ENCODE measurements around the gene FANCC. TPM values are rescaled to one million over a fixed set of nuclear protein-coding genes. Genes with fewer than 3 reads are reported as not detected.

The FANCC gene
- total RNA-seq, 1 experiment from 2014 or later = 25.3 TPM

- no peak overlapping the region for H3K4me3 ChIP-seq (ENCODE audit: low read depth, low read length, poor library complexity, severe bottlenecking)
- CTCF ChIA-PET = no interaction called here
- no peak overlapping the region for H3K27ac ChIP-seq (ENCODE audit: low read depth, low read length, poor library complexity, severe bottlenecking)
- no peaks in the 10 kb centered on the region for H3K27me3 ChIP-seq (replicated peaks; ENCODE audit: insufficient read depth, low read depth, low read length, poor library complexity)
- H3K36me3 ChIP-seq (ENCODE audit: insufficient read depth, low read length, poor library complexity, severe bottlenecking) = no peaks in the 10 kb centered on the region
- POLR2A ChIA-PET (ENCODE audit: low non-redundant PET) = no interaction called here
- H3K9me3 ChIP-seq (ENCODE audit: low read depth, low read length, poor library complexity, severe bottlenecking) = no peaks in the 10 kb centered on the region
- no TSS peak for BruUV-seq (replicated peaks)
- no peak for DNase-seq (ENCODE audit: low spot score)
- intact Hi-C loops (cut with micrococcal nuclease; ENCODE audit: unreplicated experiment) = no loop called here
- TF ChIP-seq EZH2 (IDR thresholded peaks at IDR 0.05; ENCODE audit: borderline replicate concordance, low read depth, low read length, poor library complexity, severe bottlenecking) = no peak
- no peak for TF ChIP-seq CTCF (conservative IDR thresholded peaks at IDR 0.05; ENCODE audit: low read depth, low read length)
- no peaks in the 10 kb centered on the region for H3K4me1 ChIP-seq (ENCODE audit: insufficient read depth, low read length, poor library complexity, severe bottlenecking)
These were observed 90.6 kb downstream of the FANCC start for GRCh38 chr9:95226921-95227320.

DNA sequence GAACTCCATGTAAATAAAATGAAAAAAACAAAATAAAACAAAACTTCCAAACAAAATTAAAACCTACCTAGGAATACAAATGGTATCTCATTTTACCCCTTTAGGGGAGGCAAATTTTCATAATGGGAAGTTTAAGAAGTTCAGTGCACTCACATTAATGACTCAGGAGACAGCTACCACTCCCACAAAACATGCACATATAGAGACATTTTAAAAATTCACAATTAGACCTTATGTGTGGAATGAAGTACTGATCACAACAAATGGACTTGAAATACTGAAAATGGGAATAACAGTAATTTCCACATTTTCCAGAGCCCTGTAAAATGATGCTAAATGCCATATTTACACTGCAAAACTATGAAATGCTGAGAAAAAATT is 91.8 kb downstream of the FANCC start:
- no peak overlapping the region for H3K4me3 ChIP-seq (ENCODE audit: low read depth, low read length, poor library complexity, severe bottlenecking)
- H3K36me3 ChIP-seq (ENCODE audit: insufficient read depth, low read length, poor library complexity, severe bottlenecking) = no peaks in the 10 kb centered on the region
- ChIA-PET POLR2A (ENCODE audit: low non-redundant PET) (no interaction called here), CTCF (no interaction called here)
- H3K9me3 ChIP-seq (ENCODE audit: low read depth, low read length, poor library complexity, severe bottlenecking) = no peaks in the 10 kb centered on the region
- BruUV-seq (replicated peaks) = no TSS peak
- no peak overlapping the region for H3K27ac ChIP-seq (ENCODE audit: low read depth, low read length, poor library complexity, severe bottlenecking)
- TF ChIP-seq EZH2 (IDR thresholded peaks at IDR 0.05; ENCODE audit: borderline replicate concordance, low read depth, low read length, poor library complexity, severe bottlenecking) (no peak), CTCF (conservative IDR thresholded peaks at IDR 0.05; ENCODE audit: low read depth, low read length) (no peak)
- no peaks in the 10 kb centered on the region for H3K27me3 ChIP-seq (replicated peaks; ENCODE audit: insufficient read depth, low read depth, low read length, poor library complexity)
- intact Hi-C loops (cut with micrococcal nuclease; ENCODE audit: unreplicated experiment) = no loop called here
- no peak for DNase-seq (ENCODE audit: low spot score)
- H3K4me1 ChIP-seq (ENCODE audit: insufficient read depth, low read length, poor library complexity, severe bottlenecking) = no peaks in the 10 kb centered on the region

DNA sequence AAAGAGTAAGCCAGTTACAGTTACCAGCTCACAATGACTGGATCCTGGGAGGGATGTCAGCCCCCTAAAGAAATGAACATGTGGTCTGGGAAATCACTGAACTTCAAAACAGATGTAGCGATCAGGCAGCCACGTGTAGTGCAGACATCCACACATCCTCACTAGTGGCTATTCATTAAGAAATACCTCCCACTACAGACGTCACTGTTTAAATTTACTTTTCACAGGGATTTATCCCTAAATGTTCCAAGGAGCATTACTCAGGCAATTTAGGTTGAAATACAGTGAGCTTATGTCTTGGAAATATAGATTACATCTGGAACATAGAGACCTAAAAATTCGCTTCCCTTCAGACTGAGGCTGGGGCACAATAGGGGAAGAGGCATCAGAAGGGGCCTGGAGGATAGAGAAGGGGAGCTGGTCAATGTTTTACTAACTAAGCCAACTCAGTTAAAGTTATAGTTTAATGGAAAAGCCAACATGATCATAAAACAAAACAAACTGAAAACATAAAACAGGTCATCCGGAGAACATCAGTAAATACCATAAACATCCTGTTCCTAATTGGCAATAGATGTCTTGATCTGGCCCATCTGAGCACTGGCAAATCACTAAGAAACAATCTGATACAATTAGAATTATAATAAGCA is 92.3 kb downstream of the FANCC start:
- ChIA-PET POLR2A (ENCODE audit: low non-redundant PET) (no interaction called here), CTCF (no interaction called here)
- no TSS peak for BruUV-seq (replicated peaks)
- Histone ChIP-seq H3K4me1 (ENCODE audit: insufficient read depth, low read length, poor library complexity, severe bottlenecking) (no peaks in the 10 kb centered on the region), H3K9me3 (ENCODE audit: low read depth, low read length, poor library complexity, severe bottlenecking) (no peaks in the 10 kb centered on the region), H3K27me3 (replicated peaks; ENCODE audit: insufficient read depth, low read depth, low read length, poor library complexity) (no peaks in the 10 kb centered on the region), H3K27ac (ENCODE audit: low read depth, low read length, poor library complexity, severe bottlenecking) (no peak overlapping the region), H3K36me3 (ENCODE audit: insufficient read depth, low read length, poor library complexity, severe bottlenecking) (no peaks in the 10 kb centered on the region), H3K4me3 (ENCODE audit: low read depth, low read length, poor library complexity, severe bottlenecking) (no peak overlapping the region)
- DNase-seq (ENCODE audit: low spot score) = no peak
- TF ChIP-seq EZH2 (IDR thresholded peaks at IDR 0.05; ENCODE audit: borderline replicate concordance, low read depth, low read length, poor library complexity, severe bottlenecking) = no peak
- no peak for TF ChIP-seq CTCF (conservative IDR thresholded peaks at IDR 0.05; ENCODE audit: low read depth, low read length)
- intact Hi-C loops (cut with micrococcal nuclease; ENCODE audit: unreplicated experiment) = no loop called here
